ENCODE measurements around the gene ATP23. TPM values are rescaled to one million over a fixed set of nuclear protein-coding genes. Genes with fewer than 3 reads are reported as not detected.

Gene ATP23
- total and polyA plus RNA-seq, 4 donors = 2.8 to 7.1 (median 4.5) TPM

DNA sequence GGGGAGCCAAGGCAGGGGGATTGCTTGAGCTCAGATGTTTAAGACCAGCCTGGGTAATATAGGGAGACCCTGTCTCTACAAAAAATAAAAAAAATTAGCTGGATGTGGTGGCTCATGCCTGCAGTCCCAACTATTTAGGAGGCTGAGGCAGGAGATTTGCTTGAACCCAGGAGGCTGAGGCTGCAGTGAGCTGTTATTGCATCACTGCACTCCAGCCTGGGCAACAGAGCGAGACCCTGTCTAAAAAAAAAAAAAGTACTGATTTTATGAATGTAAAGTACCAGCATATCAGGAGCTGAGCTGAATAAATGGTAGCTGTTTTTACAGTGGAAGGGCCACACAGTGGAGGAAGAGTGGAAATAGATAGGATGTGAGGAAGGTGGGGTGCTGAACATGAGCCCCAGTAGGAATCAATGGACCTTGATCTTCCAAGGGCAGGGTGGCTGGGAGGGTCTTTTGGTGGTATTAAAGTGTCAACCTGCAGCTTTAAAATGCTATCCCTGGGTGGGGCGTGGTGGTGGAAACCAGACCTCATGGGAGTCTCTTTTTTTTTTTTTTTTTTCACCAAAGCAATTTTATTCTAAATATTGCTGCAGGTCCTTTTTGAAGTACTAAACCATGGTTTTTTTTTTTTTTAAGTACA is 2.2 kb downstream of the ATP23 start:
- Histone ChIP-seq H3K4me3 (ENCODE audit: low read depth in 1 of 3, low read length in 3 of 3) (no peak overlapping the region), H3K9me3 (ENCODE audit: control insufficient read depth in 4 of 4, low read length in 3 of 4) (no peaks in the 10 kb centered on the region), H3K27me3 (ENCODE audit: control insufficient read depth in 4 of 4, insufficient read depth in 4 of 4, low read length in 3 of 4) (no peaks in the 10 kb centered on the region), H3K27ac (ENCODE audit: low read depth in 1 of 2, low read length in 2 of 2) (no peak overlapping the region), H3K4me1 (ENCODE audit: control insufficient read depth in 4 of 4, insufficient read depth in 4 of 4, low read length in 3 of 4) (peaks cover 3 to 12% (median 7%) of the 10 kb centered on the region in 4 donors), H3K36me3 (ENCODE audit: control insufficient read depth in 4 of 4, insufficient read depth in 3 of 4, low read depth in 1 of 4, low read length in 3 of 4) (peaks cover 0 to 2% (median 1%) of the 10 kb centered on the region in 4 donors), H3K9ac (ENCODE audit: low read depth in 1 of 2, low read length in 2 of 2) (no peak overlapping the region)
- no peak for DNase-seq (ENCODE audit: low spot score)
- TF ChIP-seq JUND (IDR thresholded peaks at IDR 0.05) = no peak
- TF ChIP-seq SP1 (IDR thresholded peaks at IDR 0.05) = no peak
- TF ChIP-seq GABPA (IDR thresholded peaks at IDR 0.05 in 1 of 2, conservative IDR thresholded peaks at IDR 0.05 in 1 of 2) = no peak
- TF ChIP-seq, protein P1, sequence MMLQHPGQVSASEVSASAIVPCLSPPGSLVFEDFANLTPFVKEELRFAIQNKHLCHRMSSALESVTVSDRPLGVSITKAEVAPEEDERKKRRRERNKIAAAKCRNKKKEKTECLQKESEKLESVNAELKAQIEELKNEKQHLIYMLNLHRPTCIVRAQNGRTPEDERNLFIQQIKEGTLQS (IDR thresholded peaks at IDR 0.05) = no peak
- TF ChIP-seq, protein P2, sequence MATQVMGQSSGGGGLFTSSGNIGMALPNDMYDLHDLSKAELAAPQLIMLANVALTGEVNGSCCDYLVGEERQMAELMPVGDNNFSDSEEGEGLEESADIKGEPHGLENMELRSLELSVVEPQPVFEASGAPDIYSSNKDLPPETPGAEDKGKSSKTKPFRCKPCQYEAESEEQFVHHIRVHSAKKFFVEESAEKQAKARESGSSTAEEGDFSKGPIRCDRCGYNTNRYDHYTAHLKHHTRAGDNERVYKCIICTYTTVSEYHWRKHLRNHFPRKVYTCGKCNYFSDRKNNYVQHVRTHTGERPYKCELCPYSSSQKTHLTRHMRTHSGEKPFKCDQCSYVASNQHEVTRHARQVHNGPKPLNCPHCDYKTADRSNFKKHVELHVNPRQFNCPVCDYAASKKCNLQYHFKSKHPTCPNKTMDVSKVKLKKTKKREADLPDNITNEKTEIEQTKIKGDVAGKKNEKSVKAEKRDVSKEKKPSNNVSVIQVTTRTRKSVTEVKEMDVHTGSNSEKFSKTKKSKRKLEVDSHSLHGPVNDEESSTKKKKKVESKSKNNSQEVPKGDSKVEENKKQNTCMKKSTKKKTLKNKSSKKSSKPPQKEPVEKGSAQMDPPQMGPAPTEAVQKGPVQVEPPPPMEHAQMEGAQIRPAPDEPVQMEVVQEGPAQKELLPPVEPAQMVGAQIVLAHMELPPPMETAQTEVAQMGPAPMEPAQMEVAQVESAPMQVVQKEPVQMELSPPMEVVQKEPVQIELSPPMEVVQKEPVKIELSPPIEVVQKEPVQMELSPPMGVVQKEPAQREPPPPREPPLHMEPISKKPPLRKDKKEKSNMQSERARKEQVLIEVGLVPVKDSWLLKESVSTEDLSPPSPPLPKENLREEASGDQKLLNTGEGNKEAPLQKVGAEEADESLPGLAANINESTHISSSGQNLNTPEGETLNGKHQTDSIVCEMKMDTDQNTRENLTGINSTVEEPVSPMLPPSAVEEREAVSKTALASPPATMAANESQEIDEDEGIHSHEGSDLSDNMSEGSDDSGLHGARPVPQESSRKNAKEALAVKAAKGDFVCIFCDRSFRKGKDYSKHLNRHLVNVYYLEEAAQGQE (IDR thresholded peaks at IDR 0.05) = no peak
- no peak for TF ChIP-seq HNF4A (conservative IDR thresholded peaks at IDR 0.05)
- TF ChIP-seq, protein P3, sequence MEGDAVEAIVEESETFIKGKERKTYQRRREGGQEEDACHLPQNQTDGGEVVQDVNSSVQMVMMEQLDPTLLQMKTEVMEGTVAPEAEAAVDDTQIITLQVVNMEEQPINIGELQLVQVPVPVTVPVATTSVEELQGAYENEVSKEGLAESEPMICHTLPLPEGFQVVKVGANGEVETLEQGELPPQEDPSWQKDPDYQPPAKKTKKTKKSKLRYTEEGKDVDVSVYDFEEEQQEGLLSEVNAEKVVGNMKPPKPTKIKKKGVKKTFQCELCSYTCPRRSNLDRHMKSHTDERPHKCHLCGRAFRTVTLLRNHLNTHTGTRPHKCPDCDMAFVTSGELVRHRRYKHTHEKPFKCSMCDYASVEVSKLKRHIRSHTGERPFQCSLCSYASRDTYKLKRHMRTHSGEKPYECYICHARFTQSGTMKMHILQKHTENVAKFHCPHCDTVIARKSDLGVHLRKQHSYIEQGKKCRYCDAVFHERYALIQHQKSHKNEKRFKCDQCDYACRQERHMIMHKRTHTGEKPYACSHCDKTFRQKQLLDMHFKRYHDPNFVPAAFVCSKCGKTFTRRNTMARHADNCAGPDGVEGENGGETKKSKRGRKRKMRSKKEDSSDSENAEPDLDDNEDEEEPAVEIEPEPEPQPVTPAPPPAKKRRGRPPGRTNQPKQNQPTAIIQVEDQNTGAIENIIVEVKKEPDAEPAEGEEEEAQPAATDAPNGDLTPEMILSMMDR (IDR thresholded peaks at IDR 0.05; ENCODE audit: low read depth, low read length, missing input control) = no peak
- no peak for TF ChIP-seq EGR1 (IDR thresholded peaks at IDR 0.05; ENCODE audit: low read depth in 2 of 2)
- TF ChIP-seq, protein P4, sequence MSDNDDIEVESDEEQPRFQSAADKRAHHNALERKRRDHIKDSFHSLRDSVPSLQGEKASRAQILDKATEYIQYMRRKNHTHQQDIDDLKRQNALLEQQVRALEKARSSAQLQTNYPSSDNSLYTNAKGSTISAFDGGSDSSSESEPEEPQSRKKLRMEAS (IDR thresholded peaks at IDR 0.05) = no peak
- no peak for TF ChIP-seq TAF1 (conservative IDR thresholded peaks at IDR 0.05)
- WGBS = 95% methylated on average over 2 of the region's 2 CpGs

DNA sequence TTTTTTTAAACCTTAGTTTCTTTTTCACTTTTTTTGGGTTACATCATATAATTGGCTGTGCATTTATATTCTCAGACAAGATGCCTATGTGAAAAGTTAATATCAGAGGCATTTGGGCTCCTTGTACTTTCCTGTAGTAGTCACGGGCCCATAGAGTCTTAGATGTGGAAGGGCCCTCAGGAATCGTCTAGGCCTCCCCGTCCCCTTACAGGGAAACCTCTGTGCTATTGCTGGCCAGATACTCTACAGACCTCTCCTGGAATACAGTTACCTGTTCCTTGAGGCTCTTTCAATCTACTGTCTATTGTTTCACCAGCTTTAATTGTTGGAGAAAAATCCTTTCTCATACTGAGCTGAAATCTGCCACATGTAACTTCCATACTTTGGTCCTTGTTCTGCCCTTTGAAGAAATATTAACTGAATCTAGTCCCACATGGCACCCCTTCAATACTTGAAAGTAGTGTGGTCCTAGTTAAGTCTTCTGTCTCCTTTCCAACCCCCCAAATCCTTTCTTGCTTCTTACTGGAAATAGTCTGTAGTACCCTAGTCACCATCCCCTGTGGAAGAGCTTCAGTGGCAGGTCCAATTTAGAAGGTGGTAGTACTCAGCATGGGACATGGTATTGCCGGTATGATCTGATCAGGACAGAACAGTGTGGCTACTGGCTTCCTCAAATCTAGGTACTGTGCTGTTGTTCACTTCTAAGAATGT is 3.1 kb downstream of the ATP23 start:
- no peak for DNase-seq (ENCODE audit: low spot score)
- Histone ChIP-seq H3K9me3 (ENCODE audit: control insufficient read depth in 4 of 4, low read length in 3 of 4) (no peaks in the 10 kb centered on the region), H3K4me3 (ENCODE audit: low read depth in 1 of 3, low read length in 3 of 3) (no peak overlapping the region), H3K9ac (ENCODE audit: low read depth in 1 of 2, low read length in 2 of 2) (no peak overlapping the region), H3K36me3 (ENCODE audit: control insufficient read depth in 4 of 4, insufficient read depth in 3 of 4, low read depth in 1 of 4, low read length in 3 of 4) (peaks cover 0 to 2% (median 1%) of the 10 kb centered on the region in 4 donors), H3K4me1 (ENCODE audit: control insufficient read depth in 4 of 4, insufficient read depth in 4 of 4, low read length in 3 of 4) (peaks cover 3 to 12% (median 7%) of the 10 kb centered on the region in 4 donors), H3K27me3 (ENCODE audit: control insufficient read depth in 4 of 4, insufficient read depth in 4 of 4, low read length in 3 of 4) (no peaks in the 10 kb centered on the region), H3K27ac (ENCODE audit: low read depth in 1 of 2, low read length in 2 of 2) (no peak overlapping the region)
- 97% methylated on average over 4 of the region's 4 CpGs for WGBS
- TF ChIP-seq NR2F2 (IDR thresholded peaks at IDR 0.05) = no peak
- TF ChIP-seq JUND (IDR thresholded peaks at IDR 0.05) = no peak
- TF ChIP-seq SP1 (IDR thresholded peaks at IDR 0.05) = no peak
- TF ChIP-seq, protein P2 (IDR thresholded peaks at IDR 0.05) = no peak
- TF ChIP-seq, protein P4 (IDR thresholded peaks at IDR 0.05) = no peak
- TF ChIP-seq RAD21 (IDR thresholded peaks at IDR 0.05) = no peak
- no peak for TF ChIP-seq YY1 (IDR thresholded peaks at IDR 0.05)
- TF ChIP-seq FOXA2 (IDR thresholded peaks at IDR 0.05) = no peak
- TF ChIP-seq, protein P3 (IDR thresholded peaks at IDR 0.05; ENCODE audit: low read depth, low read length, missing input control) = no peak
- TF ChIP-seq EGR1 (IDR thresholded peaks at IDR 0.05; ENCODE audit: low read depth in 2 of 2) = no peak
- TF ChIP-seq HNF4A (conservative IDR thresholded peaks at IDR 0.05) = no peak
- no peak for TF ChIP-seq TAF1 (conservative IDR thresholded peaks at IDR 0.05)
- TF ChIP-seq, protein P1 (IDR thresholded peaks at IDR 0.05) = no peak
- no peak for TF ChIP-seq GABPA (IDR thresholded peaks at IDR 0.05 in 1 of 2, conservative IDR thresholded peaks at IDR 0.05 in 1 of 2)
- TF ChIP-seq RXRA (IDR thresholded peaks at IDR 0.05) = no peak
